ENCODE results near the gene UBAC2. TPM values are rescaled to one million over a fixed set of nuclear protein-coding genes. Genes with fewer than 3 reads are reported as not detected.

The UBAC2 gene
- total and polyA plus RNA-seq, 2 donors (not counting 3 experiments of a cell fraction or from before 2014, with no cell fraction given) = 45.7 to 54.4 TPM

GRCh38 chr13:99356012-99356261 is 155.3 kb downstream of the UBAC2 start:
- Histone ChIP-seq H3K9me1 (replicated peaks; ENCODE audit: control insufficient read depth, extremely low read depth, insufficient read depth, low read length) (no peaks in the 10 kb centered on the region), H3K27ac (ENCODE audit: insufficient read depth, low read depth, low read length) (peak overlapping the region; percentile 97), H3K9me3 (replicated peaks; ENCODE audit: control insufficient read depth, insufficient read depth, low read length) (no peaks in the 10 kb centered on the region), H4K20me1 (replicated peaks; ENCODE audit: control insufficient read depth, extremely low read depth, insufficient read depth, low read length) (no peaks in the 10 kb centered on the region), H3K4me1 (ENCODE audit: control insufficient read depth, extremely low read depth, insufficient read depth, low read length) (peaks cover 24% of the 10 kb centered on the region), H3K4me3 (replicated peaks in 1 of 3; ENCODE audit: insufficient read depth in 1 of 3, low read depth in 1 of 3, low read length in 3 of 3) (peak overlapping the region in 1 of 3 experiments; percentile 15), H3K9ac (replicated peaks; ENCODE audit: extremely low read depth, insufficient read depth, low read length) (peak overlapping the region; percentile 86), H3K4me2 (ENCODE audit: insufficient read depth, low read length) (peak overlapping the region; percentile 69), H3K27me3 (ENCODE audit: control insufficient read depth in 2 of 2, insufficient read depth in 2 of 2, low read length in 2 of 2) (no peaks in the 10 kb centered on the region), H3K79me2 (ENCODE audit: control insufficient read depth, insufficient read depth, low read length) (no peaks in the 10 kb centered on the region), H3K36me3 (ENCODE audit: control insufficient read depth in 2 of 2, extremely low read depth in 1 of 2, insufficient read depth in 2 of 2, low read length in 2 of 2) (peaks cover 0 to 4% of the 10 kb centered on the region in 2 experiments), H2AFZ (ENCODE audit: low read depth, low read length) (no peak overlapping the region)
- intact Hi-C loops (cut with micrococcal nuclease) (loop anchor here (1.0 to 2.0 kb wide), 2 partner anchors 35 to 87 kb away; no protein-coding TSS in a partner anchor), dilution Hi-C loops (cut with MboI; ENCODE audit: extremely low pct_ligation_motif_present, low sequenced_read_pairs) (no loop called here)
- ChIA-PET CTCF (interaction anchor here (1.0 to 2.0 kb wide), 3 partner anchors 11 to 86 kb away, joined by 3 to 15 read pairs (median 3); no protein-coding TSS in a partner anchor), POLR2A (no interaction called here)
- DNase-seq (ENCODE audit: low read depth, low spot score) = no peak
- BruUV-seq (replicated peaks) = no TSS peak
- TF ChIP-seq, protein P1, sequence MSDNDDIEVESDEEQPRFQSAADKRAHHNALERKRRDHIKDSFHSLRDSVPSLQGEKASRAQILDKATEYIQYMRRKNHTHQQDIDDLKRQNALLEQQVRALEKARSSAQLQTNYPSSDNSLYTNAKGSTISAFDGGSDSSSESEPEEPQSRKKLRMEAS (IDR thresholded peaks at IDR 0.05; ENCODE audit: insufficient read depth, insufficient read length) = no peak
- TF ChIP-seq MYC (IDR thresholded peaks at IDR 0.05; ENCODE audit: low read depth, low read length) (no peak), GATA2 (IDR thresholded peaks at IDR 0.05; ENCODE audit: insufficient read depth, insufficient read length, low read depth, low read length) (no peak), EZH2 (IDR thresholded peaks at IDR 0.05; ENCODE audit: borderline replicate concordance, low read depth, low read length, severe bottlenecking) (no peak), JUN (IDR thresholded peaks at IDR 0.05; ENCODE audit: borderline replicate concordance, insufficient read depth, insufficient read length, low read depth) (no peak), CTCF (IDR thresholded peaks at IDR 0.05; ENCODE audit: extremely low read depth in 1 of 2, insufficient read depth in 1 of 2, low read depth in 1 of 2, low read length in 2 of 2) (no peak), POLR2A (IDR thresholded peaks at IDR 0.05; ENCODE audit: low read depth, low read length) (no peak), POLR2AphosphoS5 (IDR thresholded peaks at IDR 0.05; ENCODE audit: insufficient read depth, low read depth, low read length) (no peak), FOS (IDR thresholded peaks at IDR 0.05; ENCODE audit: borderline replicate concordance, insufficient read depth, low read length) (no peak)
- FAIRE-seq = no peak
